Hematopoietic multipotent progenitor cell treated with erythropoietin and hydrocortisone succinate and interleukin-3 and kit ligand, for 6 days (in vitro differentiated cells): ENCODE data around the gene PCDHGA2.

Source experiments
- DNase-seq: peaks from one replicate; pipeline ENCODE4 v3.0.0-alpha.2; 2015

The PCDHGA2 gene

DNA sequence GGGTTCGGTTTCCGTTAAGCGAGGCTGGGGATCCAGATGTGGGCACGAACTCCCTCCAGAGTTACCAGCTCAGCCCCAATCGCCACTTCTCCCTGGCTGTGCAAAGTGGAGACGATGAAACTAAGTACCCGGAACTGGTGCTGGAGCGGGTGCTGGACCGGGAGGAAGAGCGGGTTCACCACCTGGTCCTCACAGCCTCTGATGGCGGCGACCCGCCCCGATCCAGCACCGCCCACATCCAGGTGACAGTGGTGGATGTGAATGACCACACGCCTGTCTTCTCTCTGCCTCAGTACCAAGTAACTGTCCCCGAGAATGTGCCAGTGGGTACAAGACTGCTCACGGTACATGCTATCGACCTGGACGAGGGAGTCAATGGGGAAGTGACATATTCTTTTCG, 44.8 kb downstream of the PCDHGA2 start:
- DNase-seq = no peak

DNA sequence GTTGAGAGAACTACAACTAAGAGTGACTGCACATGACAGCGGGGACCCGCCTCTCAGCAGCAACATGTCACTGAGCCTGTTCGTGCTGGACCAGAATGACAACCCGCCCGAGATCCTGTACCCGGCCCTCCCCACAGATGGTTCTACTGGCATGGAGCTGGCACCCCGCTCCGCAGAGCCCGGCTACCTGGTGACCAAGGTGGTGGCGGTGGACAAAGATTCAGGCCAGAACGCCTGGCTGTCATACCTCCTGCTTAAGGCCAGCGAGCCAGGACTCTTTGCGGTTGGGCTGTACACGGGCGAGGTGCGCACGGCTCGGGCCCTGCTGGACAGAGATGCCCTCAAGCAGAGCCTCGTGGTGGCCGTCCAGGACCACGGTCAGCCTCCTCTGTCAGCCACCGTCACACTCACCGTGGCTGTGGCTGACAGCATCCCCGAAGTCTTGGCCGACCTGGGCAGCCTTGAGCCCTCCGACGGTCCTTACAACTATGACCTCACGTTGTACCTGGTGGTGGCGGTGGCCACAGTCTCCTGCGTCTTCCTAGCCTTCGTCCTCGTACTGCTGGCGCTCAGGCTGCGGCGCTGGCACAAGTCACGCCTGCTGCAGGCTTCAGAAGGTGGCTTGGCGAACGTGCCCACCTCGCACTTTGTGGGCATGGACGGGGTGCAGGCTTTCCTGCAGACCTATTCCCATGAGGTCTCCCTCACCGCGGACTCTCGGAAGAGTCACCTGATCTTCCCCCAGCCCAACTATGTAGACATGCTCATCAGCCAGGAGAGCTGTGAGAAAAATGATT, 46.1 kb downstream of the PCDHGA2 start:
- DNase-seq = no peak

DNA sequence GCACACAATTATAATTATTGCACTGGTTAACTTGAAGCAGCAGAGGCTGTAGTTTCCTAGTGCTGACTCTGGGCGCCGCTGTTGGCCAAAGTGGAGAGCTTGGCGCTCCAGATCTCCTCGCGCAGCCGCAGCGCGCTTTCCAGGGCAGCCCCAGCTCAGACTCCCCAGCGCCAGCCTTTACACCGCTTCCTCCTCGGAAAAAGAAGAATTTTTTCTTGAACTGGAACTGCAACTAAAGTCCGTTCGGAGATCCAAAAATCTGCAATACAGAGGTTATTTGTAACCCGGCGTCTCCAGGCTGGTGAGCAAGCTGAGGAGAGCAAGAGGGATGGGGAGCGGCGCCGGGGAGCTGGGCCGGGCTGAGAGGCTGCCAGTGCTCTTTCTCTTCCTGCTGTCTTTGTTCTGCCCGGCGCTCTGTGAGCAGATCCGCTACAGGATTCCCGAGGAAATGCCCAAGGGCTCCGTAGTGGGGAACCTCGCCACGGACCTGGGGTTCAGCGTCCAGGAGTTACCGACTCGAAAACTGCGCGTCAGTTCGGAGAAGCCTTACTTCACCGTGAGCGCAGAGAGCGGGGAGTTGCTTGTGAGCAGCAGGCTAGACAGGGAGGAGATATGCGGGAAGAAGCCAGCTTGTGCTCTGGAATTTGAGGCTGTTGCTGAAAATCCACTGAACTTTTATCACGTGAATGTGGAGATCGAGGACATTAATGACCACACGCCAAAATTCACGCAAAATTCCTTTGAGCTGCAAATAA, 49.2 kb downstream of the PCDHGA2 start, which contains the start of gene PCDHGB4:
Gene PCDHGB4, plus strand, starts transcription at position 142 of the 755 bp plus-strand sequence. Its CDS starts 187 bp downstream, at position 329.
- peak; percentile 39 for DNase-seq

DNA sequence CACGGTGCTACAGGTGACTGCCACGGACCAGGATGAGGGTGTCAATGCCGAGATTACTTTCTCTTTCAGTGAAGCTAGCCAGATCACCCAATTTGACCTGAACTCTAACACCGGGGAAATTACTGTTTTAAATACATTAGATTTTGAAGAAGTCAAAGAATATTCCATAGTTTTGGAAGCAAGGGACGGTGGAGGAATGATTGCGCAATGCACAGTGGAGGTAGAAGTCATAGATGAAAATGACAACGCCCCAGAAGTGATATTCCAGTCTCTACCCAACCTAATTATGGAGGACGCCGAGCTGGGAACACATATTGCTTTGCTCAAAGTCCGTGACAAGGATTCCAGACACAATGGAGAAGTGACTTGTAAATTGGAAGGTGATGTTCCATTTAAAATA, 50.1 kb downstream of the PCDHGA2 start:
- no peak for DNase-seq

DNA sequence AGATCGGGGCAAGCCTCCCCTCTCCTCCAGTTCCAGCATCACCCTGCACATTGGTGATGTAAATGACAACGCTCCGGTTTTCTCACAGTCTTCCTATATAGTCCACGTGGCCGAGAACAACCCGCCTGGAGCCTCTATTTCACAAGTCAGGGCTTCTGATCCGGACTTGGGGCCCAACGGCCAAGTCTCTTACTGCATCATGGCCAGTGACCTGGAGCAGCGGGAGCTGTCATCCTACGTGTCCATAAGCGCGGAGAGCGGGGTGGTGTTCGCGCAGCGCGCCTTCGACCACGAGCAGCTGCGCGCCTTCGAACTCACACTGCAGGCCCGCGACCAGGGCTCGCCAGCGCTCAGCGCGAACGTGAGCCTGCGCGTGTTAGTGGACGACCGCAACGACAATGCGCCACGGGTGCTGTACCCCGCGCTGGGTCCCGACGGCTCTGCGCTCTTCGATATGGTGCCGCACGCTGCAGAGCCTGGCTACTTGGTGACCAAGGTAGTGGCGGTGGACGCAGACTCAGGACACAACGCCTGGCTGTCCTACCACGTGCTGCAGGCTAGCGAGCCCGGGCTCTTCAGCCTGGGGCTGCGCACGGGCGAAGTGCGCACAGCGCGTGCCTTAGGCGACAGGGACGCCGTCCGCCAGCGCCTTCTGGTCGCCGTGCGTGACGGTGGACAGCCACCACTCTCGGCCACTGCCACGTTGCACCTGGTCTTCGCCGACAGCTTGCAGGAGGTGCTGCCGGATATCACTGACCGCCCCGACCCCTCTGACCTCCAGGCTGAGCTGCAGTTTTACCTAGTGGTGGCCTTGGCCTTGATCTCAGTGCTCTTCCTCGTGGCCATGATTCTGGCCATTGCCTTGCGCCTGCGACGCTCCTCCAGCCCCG, 50.8 kb downstream of the PCDHGA2 start:
- no peak for DNase-seq

DNA sequence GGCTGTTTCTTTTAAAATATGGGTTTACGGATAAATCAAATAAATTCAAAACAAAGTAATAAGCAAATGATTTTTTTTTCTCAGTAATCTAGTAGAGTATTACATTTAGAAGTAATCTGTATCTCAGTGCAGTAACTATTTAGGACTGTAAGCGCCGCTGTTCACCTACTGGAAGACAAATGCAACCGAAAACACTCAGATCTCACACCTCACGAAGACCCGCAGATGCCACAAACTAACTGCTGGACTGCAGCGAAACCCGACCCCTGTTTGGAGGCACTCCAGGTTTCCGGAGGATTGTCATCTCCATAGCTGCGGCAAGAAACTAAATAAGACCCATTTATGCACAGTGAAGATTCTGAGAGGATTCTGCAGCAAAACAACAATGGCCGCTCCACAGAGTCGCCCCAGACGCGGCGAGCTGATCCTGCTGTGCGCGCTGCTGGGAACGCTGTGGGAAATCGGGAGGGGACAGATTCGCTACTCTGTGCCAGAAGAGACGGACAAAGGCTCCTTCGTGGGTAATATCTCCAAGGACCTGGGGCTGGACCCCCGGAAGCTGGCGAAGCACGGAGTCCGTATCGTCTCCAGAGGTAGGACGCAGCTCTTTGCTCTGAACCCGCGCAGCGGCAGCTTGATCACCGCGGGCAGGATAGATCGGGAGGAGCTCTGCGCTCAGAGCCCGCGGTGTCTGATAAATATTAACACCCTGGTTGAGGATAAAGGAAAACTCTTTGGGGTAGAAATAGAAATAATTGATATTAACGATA, 54.1 kb downstream of the PCDHGA2 start, which contains the start of gene PCDHGA8:
Gene PCDHGA8, plus strand, starts transcription at position 205 of the 770 bp plus-strand sequence. Its CDS starts 181 bp downstream, at position 386.
- no peak for DNase-seq
